ENCODE data around the gene UBASH3A.

UBASH3A gene, protein sequence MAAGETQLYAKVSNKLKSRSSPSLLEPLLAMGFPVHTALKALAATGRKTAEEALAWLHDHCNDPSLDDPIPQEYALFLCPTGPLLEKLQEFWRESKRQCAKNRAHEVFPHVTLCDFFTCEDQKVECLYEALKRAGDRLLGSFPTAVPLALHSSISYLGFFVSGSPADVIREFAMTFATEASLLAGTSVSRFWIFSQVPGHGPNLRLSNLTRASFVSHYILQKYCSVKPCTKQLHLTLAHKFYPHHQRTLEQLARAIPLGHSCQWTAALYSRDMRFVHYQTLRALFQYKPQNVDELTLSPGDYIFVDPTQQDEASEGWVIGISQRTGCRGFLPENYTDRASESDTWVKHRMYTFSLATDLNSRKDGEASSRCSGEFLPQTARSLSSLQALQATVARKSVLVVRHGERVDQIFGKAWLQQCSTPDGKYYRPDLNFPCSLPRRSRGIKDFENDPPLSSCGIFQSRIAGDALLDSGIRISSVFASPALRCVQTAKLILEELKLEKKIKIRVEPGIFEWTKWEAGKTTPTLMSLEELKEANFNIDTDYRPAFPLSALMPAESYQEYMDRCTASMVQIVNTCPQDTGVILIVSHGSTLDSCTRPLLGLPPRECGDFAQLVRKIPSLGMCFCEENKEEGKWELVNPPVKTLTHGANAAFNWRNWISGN

DNA sequence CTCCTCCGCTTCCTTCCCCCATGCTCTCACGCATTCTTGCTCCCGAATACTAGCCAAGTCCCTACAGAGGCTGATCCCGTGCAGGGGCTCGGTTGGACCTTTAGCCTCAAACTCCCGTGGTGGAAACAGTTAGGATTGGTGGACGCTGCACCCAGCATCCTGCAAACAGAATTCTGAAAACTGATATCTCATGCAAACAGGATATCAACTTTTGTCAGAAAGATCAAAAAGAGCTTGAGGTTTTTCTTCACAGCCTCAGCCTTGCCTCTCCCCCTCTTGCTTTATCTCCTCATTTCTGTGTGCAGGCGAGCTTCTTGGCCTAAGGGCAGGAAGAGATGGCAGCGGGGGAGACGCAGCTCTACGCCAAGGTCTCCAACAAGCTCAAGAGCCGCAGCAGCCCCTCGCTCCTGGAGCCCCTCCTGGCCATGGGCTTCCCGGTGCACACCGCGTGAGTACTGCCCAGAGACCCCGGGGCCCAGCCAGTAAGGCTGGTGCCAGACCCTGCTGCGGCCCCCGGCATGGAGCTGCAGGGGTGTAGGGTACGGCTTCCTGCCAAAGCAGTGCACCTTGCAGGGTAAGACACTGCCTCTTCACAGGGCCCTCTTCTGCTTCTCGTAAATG lies at the start of gene UBASH3A:
TSS of gene UBASH3A (plus strand) at position 292 of the 621 bp plus-strand sequence. CDS start at position 336, 44 bp downstream.
- FAIRE-seq = no peak

DNA sequence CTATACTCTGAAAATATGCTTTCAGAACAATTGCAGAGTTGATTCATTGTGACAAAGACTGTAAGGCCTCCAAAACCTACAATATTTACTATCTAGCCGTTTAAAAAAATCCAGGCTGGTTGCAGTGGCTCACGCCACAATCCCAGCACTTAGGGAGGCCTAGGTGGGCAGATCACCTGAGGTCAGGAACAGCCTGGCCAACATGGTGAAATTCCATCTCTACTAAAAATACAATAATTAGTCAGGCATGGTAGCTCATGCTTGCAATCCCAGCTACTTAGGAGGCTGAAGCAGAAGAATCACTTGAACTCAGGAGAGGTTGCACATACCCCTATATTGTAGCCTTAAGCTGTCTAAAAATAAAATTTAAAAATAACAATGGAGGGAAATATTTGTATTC lies 47.7 kb upstream of the UBASH3A start:
- no peak for FAIRE-seq

DNA sequence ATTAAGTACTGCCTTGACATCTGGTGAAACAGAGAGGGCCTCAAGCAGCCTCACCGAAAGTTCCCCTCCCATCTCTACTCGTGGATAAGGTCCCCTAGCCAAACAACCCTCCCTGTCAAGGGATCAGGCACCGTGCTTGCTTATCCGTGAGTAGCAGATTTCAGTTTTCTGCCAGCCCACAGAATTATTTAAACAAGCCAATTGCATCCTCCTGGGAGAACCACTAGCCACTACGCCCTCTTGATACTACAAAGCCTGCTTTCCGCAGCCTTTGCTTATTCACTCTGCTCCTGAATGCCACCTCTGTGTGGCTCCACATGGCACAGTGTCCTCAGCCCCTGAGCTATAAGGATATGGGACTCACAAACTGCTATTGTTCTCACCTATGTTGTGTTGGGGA lies 47.1 kb upstream of the UBASH3A start:
- no peak for FAIRE-seq

DNA sequence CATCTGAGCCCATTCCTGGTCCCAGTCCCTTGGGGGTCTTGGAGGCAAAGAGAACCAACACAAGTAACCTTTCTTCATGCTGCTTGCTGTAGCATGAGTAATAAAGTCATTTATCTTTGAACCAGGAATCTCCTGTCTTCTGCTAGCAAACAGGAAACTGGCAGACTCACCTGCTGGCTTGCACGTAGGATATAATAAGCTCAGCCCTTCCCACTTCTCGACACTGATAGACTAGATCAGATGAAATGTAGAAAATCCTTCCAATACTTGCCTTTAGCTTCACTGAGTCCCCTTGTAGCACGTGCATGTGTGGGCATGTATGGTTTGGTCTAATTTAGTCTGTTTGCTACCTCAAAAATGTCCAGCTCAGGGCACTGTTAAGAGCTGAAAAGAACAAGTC lies 46.4 kb upstream of the UBASH3A start:
- FAIRE-seq = no peak

DNA sequence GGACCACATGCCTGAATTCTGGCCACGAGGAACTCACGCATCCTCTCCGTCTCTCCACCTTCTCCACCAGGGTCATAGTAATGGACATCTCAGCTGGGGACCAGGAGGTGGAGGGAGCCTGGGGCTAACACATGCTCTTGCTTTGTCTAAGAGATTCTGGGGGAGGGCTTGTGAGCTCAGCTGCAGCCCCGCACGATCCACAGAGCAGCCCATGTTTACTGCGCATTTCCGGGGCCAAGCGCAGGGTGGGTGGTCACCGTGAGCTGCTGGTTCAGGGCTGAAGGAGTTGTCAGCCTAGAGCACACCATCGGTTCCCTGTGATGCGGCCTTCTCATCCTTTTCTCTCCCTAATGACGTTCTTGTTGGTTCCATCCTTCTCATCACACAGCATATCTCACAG lies 45.4 kb upstream of the UBASH3A start:
- FAIRE-seq = no peak

DNA sequence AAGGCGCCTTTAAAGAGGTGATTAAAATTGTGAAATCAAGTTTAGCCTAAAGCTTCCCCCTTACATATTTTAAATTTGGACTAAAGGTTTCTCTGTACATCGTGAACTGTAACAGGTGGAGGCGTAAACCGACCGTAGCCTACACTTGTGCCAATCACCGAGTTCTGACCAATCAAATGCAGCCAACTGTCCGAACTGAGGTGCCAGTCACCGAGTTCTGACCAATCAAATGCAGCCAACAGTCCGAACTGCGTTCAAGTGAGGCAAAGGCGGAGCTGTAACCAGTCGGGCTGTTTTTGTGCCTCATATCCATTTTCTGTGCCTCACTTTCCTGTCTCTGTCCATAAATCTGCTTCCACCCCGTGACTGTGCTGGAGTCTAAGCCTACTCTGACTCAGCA lies 44.8 kb upstream of the UBASH3A start:
- no peak for FAIRE-seq

DNA sequence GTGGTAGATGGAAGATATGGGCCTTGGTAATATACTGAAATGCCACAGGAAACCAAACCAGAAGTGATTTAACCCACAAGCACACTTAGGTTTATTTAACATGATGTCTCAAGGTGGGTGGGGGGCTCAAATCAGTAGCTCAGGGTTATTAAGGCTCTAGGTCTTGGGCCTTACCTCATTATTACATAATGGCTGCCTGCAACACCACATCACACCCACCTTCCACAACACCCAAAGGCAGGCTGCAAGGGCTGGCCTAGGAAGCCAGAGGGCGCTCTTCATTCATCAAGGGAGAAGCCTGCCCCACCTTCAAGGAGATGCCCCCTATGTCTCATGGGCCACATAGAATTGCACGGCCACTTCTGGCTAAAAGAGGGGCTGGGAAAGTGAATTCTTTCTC lies 43.4 kb upstream of the UBASH3A start:
- no peak for FAIRE-seq

DNA sequence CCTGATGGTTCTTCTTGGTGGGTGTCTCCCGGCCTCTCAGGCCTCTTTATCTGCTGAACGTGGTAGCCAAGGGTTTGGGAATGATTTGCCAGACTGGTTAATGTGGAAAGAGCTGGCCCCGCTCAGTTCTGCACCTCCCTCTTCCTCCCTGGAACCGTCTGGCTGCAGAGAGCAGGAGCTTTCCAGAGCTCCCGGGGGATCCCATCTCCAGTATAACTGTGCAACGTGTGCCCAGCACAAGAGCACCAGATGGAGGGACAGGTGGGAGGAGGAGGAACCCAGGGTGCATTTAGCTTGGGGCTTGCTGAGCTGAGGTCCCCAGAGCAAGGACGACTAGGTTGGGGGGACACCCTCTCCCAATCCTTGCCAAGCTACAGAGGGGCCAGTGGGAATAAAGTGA lies 42.4 kb upstream of the UBASH3A start:
- FAIRE-seq = no peak

DNA sequence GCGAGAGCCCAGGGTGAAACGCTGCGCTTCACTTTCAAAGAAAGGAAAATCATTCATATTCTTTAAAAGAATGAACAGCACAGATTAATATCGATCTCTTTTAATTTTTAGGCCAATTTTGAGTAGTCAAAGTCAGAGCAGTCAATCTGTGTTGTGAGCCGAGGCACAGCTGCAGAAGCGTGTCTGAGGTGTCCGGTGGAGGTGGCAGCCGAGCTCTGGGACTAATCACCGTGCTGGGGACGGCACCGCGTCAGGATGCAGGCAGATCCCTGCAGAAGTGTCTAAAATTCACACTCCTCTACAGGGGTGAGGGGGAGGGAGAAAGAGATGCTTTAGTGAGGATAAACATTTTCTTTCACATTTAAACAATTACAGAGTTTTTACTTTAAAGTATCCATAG lies 41.5 kb upstream of the UBASH3A start:
- no peak for FAIRE-seq

DNA sequence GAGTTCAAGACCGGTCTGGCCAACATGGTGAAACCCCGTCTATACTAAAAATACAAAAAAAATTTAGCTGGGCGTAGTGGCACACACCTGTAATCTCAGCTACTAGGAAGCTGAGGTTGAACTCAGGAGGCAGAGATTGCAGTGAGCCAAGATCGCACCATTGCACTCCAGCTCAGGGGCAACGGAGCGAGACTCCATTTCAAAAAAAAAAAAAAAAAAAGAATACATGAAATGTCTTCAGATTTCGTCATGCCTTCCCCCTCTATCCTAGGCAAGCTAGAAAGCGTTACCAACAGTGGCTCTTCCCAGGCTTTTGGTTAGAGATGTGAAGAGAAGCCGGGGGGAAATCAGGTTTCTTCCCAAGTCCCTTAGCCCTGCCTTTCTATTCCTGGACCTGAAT lies 41.0 kb upstream of the UBASH3A start:
- FAIRE-seq = no peak

DNA sequence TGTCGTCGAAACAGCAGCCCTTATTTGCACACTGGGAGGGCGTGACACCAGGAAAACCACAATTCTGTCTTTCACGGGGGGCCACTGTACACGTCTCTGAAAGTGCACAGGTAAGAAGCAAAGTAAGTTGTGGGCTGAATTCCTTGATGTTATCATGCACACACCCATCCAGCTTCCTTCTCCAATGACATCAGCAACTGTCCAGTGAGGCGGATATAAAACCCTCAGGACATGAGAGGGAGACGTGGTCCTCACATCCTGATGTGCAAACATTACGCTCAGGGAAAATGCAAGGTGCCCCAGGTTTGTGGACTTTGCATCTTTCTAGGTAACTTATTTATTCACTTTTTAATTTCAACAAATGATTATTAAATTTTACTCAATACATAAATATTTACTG lies 40.4 kb upstream of the UBASH3A start:
- FAIRE-seq = no peak

DNA sequence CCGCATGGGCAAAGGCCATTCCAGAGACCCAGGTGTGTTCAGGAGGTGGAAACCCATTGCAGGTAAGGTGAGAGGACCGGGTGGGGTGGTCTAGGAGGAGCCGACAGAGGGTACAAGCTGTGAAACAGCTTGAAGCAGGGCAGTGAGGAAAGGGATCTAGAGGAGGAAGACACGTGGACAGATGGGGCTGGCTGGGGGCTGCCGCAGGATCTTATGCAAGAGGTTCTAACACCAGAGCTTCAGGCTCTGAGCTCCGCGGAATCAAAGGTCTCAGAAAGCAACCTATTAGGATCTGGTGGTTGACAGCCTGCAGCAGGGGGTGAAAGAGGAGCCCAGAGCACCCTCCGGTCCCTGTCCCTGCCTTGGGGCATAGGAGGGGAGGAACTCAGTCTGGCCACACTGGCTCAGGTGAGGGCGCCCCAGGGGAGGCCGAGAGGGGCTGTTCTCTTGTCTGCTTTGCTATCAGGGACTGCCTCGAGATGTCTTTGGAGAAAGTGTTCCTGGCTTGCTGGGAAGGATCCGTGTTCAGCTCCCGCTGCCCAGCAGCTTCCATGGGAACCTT lies 39.3 kb upstream of the UBASH3A start:
- no peak for FAIRE-seq

DNA sequence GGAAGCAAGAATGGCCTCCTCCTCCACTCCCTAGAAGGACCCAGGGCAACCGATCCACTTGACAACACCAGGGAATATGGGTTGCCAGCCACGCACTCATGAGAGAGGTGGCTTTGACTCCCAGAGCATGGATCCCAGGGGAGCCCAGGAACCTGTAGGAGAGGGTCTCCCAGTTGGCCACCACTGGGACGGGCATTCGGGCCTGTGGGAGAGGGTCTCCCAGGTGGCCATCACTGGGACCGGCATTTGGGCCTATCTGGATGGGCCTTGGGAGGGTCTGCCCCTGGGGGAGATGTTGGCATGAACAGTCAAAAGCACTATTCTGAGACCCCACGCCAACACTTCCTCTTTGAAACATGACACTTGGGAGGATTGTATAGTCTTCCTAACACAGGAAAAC lies 37.9 kb upstream of the UBASH3A start:
- FAIRE-seq = no peak

DNA sequence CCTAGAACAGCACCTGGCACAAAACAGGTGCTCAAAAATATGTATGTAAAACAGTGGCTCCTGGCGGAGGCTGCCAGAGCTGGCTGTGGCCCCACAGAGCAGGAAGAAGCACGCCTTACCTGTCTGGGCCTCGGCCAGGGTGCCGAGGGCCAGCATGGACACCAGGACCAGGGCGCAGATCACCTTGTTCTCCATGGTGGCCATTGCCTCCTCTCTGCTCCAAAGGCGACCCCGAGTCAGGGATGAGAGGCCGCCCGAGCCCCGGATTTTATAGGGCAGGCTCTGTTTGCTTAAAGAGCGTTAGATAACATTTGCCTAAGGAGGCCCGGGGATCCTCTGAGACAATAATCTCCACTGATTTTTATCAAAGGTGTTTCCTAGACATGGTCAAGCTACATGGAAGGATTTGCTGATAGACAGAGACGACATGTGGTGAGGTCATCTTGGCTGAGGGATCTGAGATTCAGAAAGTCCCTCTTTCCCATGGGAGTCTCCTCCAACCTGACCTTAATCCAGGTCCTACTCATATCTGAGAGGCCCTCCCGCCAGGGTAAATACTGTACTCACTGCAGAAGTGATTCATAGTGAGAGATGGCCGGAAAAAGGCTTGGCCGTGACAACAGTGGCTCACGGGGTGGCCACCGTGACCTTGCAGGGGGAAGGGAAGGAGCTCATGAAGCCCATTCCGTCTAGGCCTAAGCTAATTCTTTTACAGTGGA lies 37.3 kb upstream of the UBASH3A start, which contains the start of gene TFF1:
TSS of gene TFF1 (minus strand) at position 244 of the 719 bp plus-strand sequence. CDS start at position 204, 40 bp downstream.
- FAIRE-seq = no peak

DNA sequence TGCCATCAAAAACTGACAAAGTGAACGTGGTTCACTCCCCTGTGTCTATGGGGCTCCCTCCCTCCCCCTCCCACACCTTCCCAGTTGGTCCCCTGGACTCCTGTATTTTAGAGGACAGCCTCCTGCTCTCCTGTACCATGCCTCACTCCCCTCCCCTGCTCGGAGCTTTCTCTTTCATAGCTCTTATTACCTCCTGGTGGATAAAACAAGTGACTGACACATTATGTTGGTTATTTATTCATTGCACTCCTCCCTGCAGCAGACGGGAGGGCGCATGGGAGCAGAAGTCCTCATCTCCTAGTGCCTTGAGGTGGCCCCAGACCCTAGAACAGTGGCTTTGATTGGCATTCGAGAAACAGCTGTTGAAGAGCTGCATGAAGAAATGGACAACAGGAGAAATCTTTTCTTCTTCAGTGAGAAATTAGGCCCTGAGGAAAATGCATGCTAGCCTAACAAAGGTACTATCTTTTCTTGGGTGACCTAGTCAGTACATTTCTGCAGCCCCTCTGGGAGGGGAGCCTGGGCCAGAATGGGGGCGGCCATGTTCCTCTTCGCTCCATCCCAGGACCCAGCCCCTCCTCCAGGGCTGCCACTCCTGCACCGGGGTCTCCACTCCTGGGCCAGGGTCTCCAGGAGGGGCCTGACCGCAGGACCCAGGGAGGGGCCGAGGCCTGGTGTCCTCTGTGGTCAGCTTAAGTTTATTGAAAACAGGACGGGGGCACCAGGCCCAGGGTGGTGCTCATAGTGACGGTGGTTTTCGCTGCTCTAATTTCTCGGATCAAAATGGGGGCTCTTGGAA lies 36.1 kb upstream of the UBASH3A start:
- FAIRE-seq = no peak

DNA sequence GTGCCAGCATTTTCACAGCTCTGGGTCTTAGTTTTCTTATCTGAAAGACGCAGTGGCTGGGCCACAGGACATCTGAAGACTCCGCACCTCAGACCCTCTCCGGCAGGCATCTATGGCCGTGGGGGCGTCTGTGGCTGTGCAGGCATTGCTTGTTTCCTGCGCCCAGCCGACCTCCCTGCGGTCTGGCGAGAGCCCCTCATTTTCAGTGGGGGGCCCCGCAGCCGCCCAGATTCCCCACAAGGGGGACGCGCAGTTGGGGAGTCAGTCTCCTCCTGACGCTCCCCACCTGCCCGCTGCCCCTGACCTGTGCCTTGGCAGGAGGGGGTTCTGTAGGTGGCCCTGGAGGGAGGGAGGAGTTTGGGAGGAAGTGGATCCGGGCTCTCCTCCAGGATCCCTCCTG lies 33.9 kb upstream of the UBASH3A start:
- FAIRE-seq = no peak

DNA sequence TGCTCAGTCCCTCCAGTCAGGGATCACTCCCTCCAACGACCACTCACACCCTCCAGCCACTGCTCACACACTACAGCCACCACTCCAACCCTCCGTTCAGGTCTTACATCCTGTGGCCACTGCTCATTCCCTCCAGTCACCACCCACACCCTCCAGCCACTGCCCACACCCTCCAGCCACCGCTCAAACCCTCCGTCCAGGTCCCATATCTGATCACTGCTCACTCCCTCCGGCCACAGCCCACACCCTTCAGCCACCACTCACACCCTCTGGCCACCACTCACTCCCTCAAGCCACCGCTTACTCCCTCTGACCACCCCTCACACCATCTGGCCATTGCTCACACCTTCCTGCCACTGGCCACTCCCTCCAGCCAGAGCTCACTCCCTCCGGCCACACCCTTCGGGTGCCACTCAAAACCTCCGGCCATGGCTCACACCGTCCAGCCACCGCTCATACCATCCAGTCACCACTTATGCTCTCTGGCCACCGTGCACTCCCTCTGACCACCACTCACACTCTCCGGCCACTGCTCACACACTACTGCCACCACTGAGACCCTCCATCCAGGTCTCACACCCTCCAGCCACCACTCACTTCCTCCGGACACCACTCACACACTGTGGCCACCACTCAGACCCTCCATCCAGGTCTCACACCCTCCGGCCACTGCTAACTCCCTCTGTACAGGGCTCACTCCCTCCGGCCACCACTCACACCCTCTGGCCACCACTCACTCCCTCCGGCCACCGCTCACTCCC lies 32.6 kb upstream of the UBASH3A start:
- no peak for FAIRE-seq

DNA sequence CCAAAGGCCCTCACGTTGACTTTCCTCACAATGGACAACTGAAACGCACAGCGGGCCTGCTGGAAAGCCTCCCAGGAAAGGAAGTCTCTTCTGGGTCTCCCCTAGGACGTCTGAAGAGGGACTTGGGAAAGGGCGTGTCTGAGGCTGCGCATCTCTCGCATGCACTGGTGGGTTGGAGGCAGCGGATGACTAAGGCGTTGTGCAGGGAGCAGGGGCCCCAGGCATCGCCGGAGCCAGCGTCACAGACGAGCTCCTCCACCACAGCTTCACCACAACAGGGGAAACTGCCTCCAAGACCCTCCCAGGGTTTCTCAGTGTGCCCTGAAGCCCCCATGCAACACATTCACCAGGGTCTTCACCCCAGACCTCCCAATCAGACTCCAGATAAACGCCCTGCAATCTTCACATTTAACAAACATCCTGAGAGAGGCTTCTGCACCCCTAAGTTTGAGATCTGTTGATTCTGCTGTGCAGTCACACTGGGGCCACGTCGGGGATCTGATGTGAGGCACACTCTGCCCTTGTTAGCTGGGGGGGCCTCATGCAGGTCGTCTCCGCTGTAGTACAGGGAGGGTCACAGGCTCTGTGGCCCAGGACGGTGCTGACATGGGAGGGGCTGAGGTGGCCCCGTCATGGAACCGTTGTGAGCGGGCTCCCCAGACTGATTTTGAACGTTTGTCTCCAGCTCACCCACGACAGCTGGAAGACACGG lies 30.4 kb upstream of the UBASH3A start:
- no peak for FAIRE-seq

DNA sequence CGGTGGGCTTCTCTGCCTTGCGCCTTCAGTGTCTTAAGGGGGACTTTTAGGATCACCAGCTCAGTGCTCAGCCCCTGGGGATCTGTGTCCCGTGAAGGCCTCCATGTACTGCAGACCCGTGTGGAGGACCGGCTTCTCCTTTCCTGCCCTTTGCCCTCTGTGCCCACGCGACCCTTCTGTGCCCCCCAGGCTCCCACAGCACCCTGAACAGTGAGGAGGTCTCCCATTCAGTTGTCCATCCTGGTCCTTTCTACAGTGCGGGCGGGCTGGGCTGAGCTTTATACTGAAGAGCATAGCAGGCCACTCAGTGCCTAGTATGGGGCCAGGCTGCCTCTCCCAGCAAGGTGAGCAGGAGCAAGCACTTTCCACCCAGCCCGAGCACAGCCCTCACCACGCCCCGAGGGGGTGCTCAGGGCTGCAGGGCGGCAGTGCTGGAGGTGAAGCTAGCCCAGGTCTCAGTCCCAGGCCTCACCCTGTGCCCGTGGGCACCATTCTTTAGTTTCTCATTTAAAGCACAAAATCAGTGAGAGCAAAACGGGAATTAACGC lies 29.7 kb upstream of the UBASH3A start:
- FAIRE-seq = no peak

DNA sequence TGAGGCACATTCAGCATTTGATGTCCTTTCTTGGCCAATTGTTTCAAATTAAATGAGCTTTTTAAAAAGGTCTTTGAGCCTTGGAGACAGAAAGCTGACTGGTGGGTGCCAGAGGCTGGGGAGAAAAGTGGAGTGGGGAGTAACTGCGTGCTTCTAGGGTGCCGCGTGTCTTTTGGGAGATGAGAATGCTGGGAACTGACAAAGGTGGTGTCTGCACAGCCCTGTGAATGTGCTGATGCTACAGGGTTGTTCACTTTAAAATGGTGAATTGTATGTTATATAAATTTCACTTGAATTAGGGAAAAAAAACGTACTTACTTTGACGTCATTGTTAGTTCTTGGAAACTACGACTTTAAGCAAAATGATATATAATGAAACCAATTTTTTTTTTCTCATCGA lies 29.2 kb upstream of the UBASH3A start:
- FAIRE-seq = no peak
